Activated naive CD4-positive, alpha-beta T cell treated with anti-CD3 and anti-CD28 coated beads, Interleukin-2, amount 10 ng/mL, durations not matched to agents 7 days and 5 days (primary cell): ENCODE results near the gene PRSS8.
"Not testable (repeated sequence)": the region's sequence is repeated elsewhere in the genome, so short reads cannot be mapped to it uniquely, and the experiment has no call there.

ENCODE experiments used
- CTCF ChIA-PET: fragments of 350-600 bp; sonication (Branson Sonifier 250); formaldehyde crosslinking; loops from one replicate; lab custom pipeline; 2021; ENCODE audit warnings: antibody characterized with exemption; lab: Charles Lee
- DNase-seq: peaks from one replicate; pipeline ENCODE4 v3.0.0-alpha.2; 2020
- H3K27ac Mint-ChIP-seq: one replicate; pipeline ENCODE4 v1.8.0; 2021; ENCODE audit warnings: mild to moderate bottlenecking, moderate library complexity, mixed read lengths
- H3K27me3 Mint-ChIP-seq: one replicate; pipeline ENCODE4 v1.8.0; 2021; ENCODE audit warnings: mild to moderate bottlenecking, mixed read lengths
- H3K36me3 Mint-ChIP-seq: one replicate; pipeline ENCODE4 v1.8.0; 2021; ENCODE audit warnings: mixed read lengths
- H3K4me1 Mint-ChIP-seq: one replicate; pipeline ENCODE4 v1.8.0; 2021; ENCODE audit warnings: mixed read lengths
- H3K4me3 Mint-ChIP-seq: one replicate; pipeline ENCODE4 v1.8.0; 2021; ENCODE audit warnings: mild to moderate bottlenecking, moderate library complexity, mixed read lengths
- H3K9me3 Mint-ChIP-seq: one replicate; pipeline ENCODE4 v1.8.0; 2021; ENCODE audit warnings: mixed read lengths

Gene PRSS8

GRCh38 chr16:31141071-31141469, 5.5 kb upstream of the PRSS8 start:
- CTCF ChIA-PET: interaction anchor here (1.1 to 2.2 kb wide), 5 partner anchors 20 to 206 kb away, joined by 3 to 18 read pairs (median 8); partner anchors contain the start of gene HSD3B7
- H3K9me3 Mint-ChIP-seq, H3K36me3 Mint-ChIP-seq, DNase-seq, H3K4me3 Mint-ChIP-seq: not testable (repeated sequence)
- Mint-ChIP-seq H3K27ac (peak overlapping the region; percentile 14), H3K4me1 (peaks cover 24% of the 10 kb centered on the region), H3K27me3 (peaks cover 28% of the 10 kb centered on the region)

DNA sequence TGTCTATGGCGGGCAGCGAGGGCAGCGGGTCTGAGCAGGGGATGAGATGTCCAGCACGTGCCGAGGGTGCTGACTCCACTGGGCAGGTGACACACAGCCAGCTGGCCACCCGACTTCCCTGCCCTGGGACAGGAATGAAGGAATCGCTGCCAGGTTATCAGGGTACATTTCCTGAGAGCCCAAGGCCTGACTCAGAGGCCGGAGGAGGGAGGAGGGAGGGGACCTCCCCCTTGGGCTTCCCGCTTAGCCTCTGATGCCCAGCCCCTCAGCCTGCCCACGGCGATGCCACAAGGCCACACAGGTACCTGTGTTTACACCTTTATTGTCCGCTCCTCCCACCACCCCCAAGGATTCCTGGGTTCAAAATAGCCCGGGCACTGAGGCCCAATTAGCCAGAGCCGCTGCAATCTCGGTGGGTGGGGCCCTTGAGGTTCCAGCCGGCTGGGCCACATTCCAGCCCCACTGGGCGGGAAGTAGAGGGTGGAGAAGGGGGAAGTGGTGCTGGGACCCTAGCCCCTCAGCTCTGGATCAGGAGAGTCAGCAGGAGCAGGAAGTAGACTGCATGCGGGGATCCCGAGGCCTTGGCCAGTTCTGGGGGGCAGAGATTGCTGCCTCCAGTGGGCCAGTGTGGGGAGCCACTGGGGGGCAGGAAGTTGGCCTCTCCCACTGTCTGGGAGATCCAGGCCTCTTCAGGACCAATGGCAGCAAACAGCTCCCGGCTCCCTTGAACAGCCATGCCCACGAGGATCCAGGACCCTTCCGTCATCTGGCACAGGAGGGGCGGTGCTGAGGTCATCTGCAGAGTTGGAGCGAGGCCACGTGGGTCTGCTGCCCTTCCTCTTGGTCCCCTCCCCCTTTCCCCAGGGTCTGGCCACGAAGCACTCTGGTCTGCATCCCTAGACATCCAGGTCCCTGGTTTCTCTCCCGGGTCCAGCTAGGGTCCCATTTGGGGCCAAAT, 3.4 kb upstream of the PRSS8 start:
- H3K27me3 Mint-ChIP-seq: peaks cover 9% of the 10 kb centered on the region
- CTCF ChIA-PET: interaction anchor here (0.6 to 0.8 kb wide), 3 partner anchors 12 to 304 kb away, joined by 3 to 4 read pairs (median 3); partner anchors contain the start of gene ZNF843
- H3K27ac Mint-ChIP-seq: no peak overlapping the region
- no peak for DNase-seq
- H3K4me3 Mint-ChIP-seq: no peak overlapping the region
- H3K4me1 Mint-ChIP-seq: peaks cover 18% of the 10 kb centered on the region
- no peaks in the 10 kb centered on the region for H3K36me3 Mint-ChIP-seq
- no peaks in the 10 kb centered on the region for H3K9me3 Mint-ChIP-seq

DNA sequence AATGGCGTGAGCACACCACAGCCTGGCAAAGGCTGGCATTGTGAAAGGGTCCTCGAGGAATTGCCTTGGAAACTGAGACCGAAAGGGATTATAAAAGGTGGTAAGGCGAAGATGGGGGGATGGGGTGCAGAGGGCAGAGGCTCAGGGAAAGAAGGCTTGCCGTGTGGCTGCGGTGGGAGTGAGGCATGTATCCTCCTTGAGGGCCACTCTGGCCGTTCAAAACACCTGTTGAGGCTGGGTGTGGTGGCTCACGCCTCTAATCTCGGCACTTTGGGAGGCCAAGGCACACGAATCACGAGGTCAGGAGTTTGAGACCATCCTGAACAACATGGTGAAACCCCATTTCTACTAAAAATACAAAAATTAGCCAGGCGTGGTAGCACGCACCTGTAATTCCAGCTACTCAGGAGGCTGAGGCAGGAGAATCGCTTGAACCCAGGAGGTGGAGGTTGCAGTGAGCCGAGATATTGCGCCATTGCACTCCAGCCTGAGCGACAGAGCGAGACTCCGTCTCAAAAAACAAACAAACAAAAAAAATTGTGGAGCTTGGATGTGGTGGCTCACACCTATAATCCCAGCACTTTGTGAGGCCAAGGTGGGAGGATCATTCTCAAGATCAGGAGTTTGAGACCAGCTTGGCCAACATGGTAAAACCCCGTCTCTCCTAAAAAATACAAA, 1.4 kb upstream of the PRSS8 start:
- CTCF ChIA-PET, H3K27ac Mint-ChIP-seq, H3K27me3 Mint-ChIP-seq, H3K4me3 Mint-ChIP-seq, H3K36me3 Mint-ChIP-seq, H3K4me1 Mint-ChIP-seq, DNase-seq, H3K9me3 Mint-ChIP-seq: not testable (repeated sequence)

- Mint-ChIP-seq H3K27ac (no peak overlapping the region), H3K4me3 (no peak overlapping the region), H3K36me3 (peaks cover 2% of the 10 kb centered on the region), H3K27me3 (peaks cover 3% of the 10 kb centered on the region), H3K4me1 (peaks cover 2% of the 10 kb centered on the region), H3K9me3 (no peaks in the 10 kb centered on the region)
- CTCF ChIA-PET: no interaction called here
- DNase-seq: no peak
Observed at GRCh38 chr16:31136287-31136662, 748 bp upstream of the PRSS8 start.

GRCh38 chr16:31134625-31135534, 647 bp downstream of the PRSS8 start:
- Mint-ChIP-seq H3K27ac (no peak overlapping the region), H3K9me3 (no peaks in the 10 kb centered on the region), H3K27me3 (peaks cover 3% of the 10 kb centered on the region), H3K36me3 (peaks cover 7% of the 10 kb centered on the region), H3K4me3 (no peak overlapping the region), H3K4me1 (no peaks in the 10 kb centered on the region)
- DNase-seq: no peak
- CTCF ChIA-PET: interaction anchor here (0.9 to 1.0 kb wide), 2 partner anchors 16 to 150 kb away, joined by 3 to 4 read pairs; partner anchors contain the start of gene HSD3B7

GRCh38 chr16:31134091-31134571, 1.4 kb downstream of the PRSS8 start:
- peaks cover 3% of the 10 kb centered on the region for H3K27me3 Mint-ChIP-seq
- H3K4me1 Mint-ChIP-seq: peaks cover under 1% of the 10 kb centered on the region
- CTCF ChIA-PET: no interaction called here
- no peak for DNase-seq
- no peak overlapping the region for H3K27ac Mint-ChIP-seq
- no peaks in the 10 kb centered on the region for H3K9me3 Mint-ChIP-seq
- H3K36me3 Mint-ChIP-seq: peaks cover 7% of the 10 kb centered on the region
- H3K4me3 Mint-ChIP-seq: no peak overlapping the region

- no peak overlapping the region for H3K27ac Mint-ChIP-seq
- H3K4me1 Mint-ChIP-seq: peaks cover 8% of the 10 kb centered on the region
- no peak overlapping the region for H3K4me3 Mint-ChIP-seq
- CTCF ChIA-PET: no interaction called here
- peaks cover 7% of the 10 kb centered on the region for H3K36me3 Mint-ChIP-seq
- peaks cover 3% of the 10 kb centered on the region for H3K27me3 Mint-ChIP-seq
- no peak for DNase-seq
- H3K9me3 Mint-ChIP-seq: no peaks in the 10 kb centered on the region
Observed at GRCh38 chr16:31133046-31133501, 2.5 kb downstream of the PRSS8 start.

DNA sequence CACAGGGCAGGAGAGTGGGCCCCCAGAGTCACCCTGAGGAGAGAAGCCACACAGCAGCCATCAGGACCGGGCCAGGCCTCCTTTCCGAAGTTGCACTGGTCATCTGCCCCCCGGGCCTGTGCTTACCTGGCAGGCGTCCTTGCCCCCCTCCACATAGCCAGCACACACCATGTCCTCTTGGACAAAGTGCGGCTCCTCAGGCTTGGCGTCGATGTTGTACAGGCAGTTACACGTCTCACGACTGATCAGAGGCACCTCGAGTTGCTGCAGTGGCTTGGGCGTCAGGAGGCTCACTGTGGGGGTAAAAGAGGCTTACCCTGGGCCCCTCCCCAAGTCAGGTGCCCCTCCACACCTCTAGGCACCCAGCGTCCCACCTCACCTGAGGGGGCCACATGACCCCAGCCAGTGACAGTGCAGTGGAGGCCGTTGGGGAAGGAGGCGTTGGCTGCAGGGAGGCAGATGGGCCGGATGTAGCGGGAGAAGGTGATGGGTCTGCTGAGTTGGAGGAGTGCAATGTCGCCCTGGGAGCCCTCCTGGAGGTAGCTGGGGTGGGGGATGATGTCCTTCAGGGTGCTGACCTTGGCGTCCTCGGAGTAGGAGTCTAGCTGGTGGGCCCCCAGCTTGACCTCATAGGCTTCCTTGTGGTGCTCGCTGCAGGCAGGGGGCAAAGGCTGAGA, 3.1 kb downstream of the PRSS8 start:
- Mint-ChIP-seq H3K4me3 (no peak overlapping the region), H3K27ac (no peak overlapping the region), H3K27me3 (peaks cover 3% of the 10 kb centered on the region), H3K4me1 (peaks cover 11% of the 10 kb centered on the region), H3K36me3 (peaks cover 12% of the 10 kb centered on the region), H3K9me3 (no peaks in the 10 kb centered on the region)
- DNase-seq: no peak
- CTCF ChIA-PET: no interaction called here

- H3K4me3 Mint-ChIP-seq: no peak overlapping the region
- DNase-seq: no peak
- H3K27me3 Mint-ChIP-seq: peaks cover 1% of the 10 kb centered on the region
- H3K27ac Mint-ChIP-seq: no peak overlapping the region
- H3K36me3 Mint-ChIP-seq: peaks cover 12% of the 10 kb centered on the region
- CTCF ChIA-PET: no interaction called here
- peaks cover 11% of the 10 kb centered on the region for H3K4me1 Mint-ChIP-seq
- H3K9me3 Mint-ChIP-seq: no peaks in the 10 kb centered on the region
Observed at GRCh38 chr16:31131841-31132271, 3.7 kb downstream of the PRSS8 start.

GRCh38 chr16:31131416-31131815, 4.1 kb downstream of the PRSS8 start:
- no peak for DNase-seq
- Mint-ChIP-seq H3K36me3 (peaks cover 13% of the 10 kb centered on the region), H3K27ac (no peak overlapping the region), H3K4me3 (no peak overlapping the region), H3K9me3 (no peaks in the 10 kb centered on the region), H3K4me1 (peaks cover 11% of the 10 kb centered on the region), H3K27me3 (no peaks in the 10 kb centered on the region)
- CTCF ChIA-PET: no interaction called here

DNA sequence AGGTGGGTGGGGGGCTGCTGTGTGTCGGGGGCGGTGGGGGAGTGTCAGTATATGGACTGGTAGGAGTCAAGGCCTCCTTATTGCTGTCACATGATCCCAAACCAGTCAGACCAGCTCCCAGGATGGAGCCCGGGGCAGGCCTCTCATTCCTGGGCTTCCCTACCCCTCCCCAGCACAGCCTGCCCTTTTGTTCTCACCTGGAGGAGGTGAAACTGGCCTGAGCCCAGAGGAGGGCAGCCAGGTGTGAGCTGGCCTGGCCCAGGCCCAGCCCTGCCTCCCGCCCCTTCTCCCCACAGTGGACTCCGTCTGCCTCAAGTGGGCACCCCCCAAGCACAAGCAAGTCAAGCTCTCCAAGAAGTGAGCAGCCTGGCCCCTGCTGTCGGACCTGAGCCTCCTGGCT, 4.6 kb downstream of the PRSS8 start:
- H3K4me1 Mint-ChIP-seq: peaks cover 11% of the 10 kb centered on the region
- H3K36me3 Mint-ChIP-seq: peaks cover 18% of the 10 kb centered on the region
- no peak overlapping the region for H3K27ac Mint-ChIP-seq
- no peak overlapping the region for H3K4me3 Mint-ChIP-seq
- no peaks in the 10 kb centered on the region for H3K27me3 Mint-ChIP-seq
- CTCF ChIA-PET: no interaction called here
- DNase-seq: no peak
- H3K9me3 Mint-ChIP-seq: no peaks in the 10 kb centered on the region

DNA sequence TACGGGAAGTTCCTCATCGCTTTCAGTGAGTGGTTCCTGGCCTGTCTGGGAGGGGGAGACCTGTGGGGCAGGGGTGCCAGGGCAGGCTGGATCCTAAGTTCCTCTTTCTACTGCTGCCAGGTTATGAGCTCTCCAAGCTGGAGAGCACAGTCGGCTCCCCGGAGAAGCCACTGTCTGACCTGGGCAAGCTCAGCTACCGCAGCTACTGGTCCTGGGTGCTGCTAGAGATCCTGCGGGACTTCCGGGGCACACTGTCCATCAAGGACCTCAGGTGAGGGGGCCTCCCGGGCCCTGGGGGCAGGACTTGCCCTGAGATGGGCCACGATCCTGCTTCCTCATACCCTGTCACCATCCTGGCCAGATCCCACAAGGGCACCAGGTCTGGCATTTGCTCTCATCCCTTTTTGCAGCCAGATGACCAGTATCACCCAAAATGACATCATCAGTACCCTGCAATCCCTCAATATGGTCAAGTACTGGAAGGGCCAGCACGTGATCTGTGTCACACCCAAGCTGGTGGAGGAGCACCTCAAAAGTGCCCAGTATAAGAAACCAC, 5.1 kb downstream of the PRSS8 start:
- CTCF ChIA-PET: interaction anchor here (1.5 kb wide), 1 partner anchor 12 kb away, joined by 7 read pairs; no protein-coding TSS in a partner anchor
- no peak for DNase-seq
- Mint-ChIP-seq H3K36me3 (peaks cover 20% of the 10 kb centered on the region), H3K27me3 (no peaks in the 10 kb centered on the region), H3K27ac (no peak overlapping the region), H3K9me3 (no peaks in the 10 kb centered on the region), H3K4me1 (peaks cover 11% of the 10 kb centered on the region), H3K4me3 (no peak overlapping the region)
